DND-41 (cell line): ENCODE data around the gene FCRL6.

Experiments used
- CTCF ChIP-seq: IDR thresholded peaks from 2 replicates; pipeline ENCODE4 v1.5.1; 2012; ENCODE audit warnings: borderline replicate concordance, low read length, moderate library complexity, mild to moderate bottlenecking; ENCODE audit not compliant: poor library complexity, severe bottlenecking; ENCODE audit errors: extremely low read depth
- EZH2 ChIP-seq: IDR thresholded peaks from 3 replicates; pipeline ENCODE4 v1.6.1; 2012; ENCODE audit warnings: borderline replicate concordance, low read depth, mild to moderate bottlenecking, moderate library complexity, low read length, inconsistent platforms; ENCODE audit not compliant: severe bottlenecking

DNA sequence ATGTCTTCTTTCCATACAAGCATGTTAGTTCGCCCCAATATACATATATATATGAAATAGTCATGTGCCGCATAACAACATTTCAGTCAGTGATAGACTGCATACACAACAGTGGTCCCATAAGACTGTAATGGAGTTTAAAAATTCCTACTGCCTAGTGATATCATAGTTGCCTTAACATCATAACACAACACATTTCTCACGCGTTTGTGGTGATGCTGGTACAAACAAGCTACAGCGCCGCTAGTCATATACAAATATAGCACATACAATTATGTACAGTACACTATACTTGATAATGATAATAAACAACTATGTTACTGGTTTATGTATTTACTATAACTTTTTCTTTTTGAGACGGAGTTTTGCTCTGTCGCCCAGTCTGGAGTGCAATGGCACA is 13.8 kb downstream of the FCRL6 start:
- TF ChIP-seq CTCF (no peak), EZH2 (no peak)
